HepG2 (cell line): ENCODE measurements around the gene SDK2. TPM values are rescaled to one million over a fixed set of nuclear protein-coding genes. Genes with fewer than 3 reads are reported as not detected.

Experiments
- MEIS2 ChIP-seq: sonication (generic); formaldehyde crosslinking; IDR thresholded peaks from 2 replicates; pipeline ENCODE4 v1.9.0; 2021; ENCODE audit warnings: mild to moderate bottlenecking, missing genetic modification reagents
- MLLT10 ChIP-seq: sonication (generic); formaldehyde crosslinking; IDR thresholded peaks from 2 replicates; pipeline ENCODE4 v1.4.0; 2020; ENCODE audit warnings: missing genetic modification reagents
- ONECUT2 ChIP-seq: sonication (generic); formaldehyde crosslinking; IDR thresholded peaks from 2 replicates; pipeline ENCODE4 v1.4.0; 2020; ENCODE audit warnings: missing genetic modification reagents
- PHF21A ChIP-seq: sonication (generic); formaldehyde crosslinking; IDR thresholded peaks from 2 replicates; pipeline ENCODE4 v1.5.0; 2020; ENCODE audit warnings: mild to moderate bottlenecking, missing genetic modification reagents
- ZNF609 ChIP-seq: sonication (generic); formaldehyde crosslinking; IDR thresholded peaks from 2 replicates; pipeline ENCODE4 v1.4.0; 2020; ENCODE audit warnings: mild to moderate bottlenecking, missing genetic modification reagents, borderline replicate concordance
- ZNF652 ChIP-seq: IDR thresholded peaks from 2 replicates; pipeline ENCODE4 v1.6.1; 2016; ENCODE audit warnings: low read depth, borderline replicate concordance
- ZNF770 ChIP-seq: sonication (generic); formaldehyde crosslinking; IDR thresholded peaks from 2 replicates; pipeline ENCODE4 v1.5.0; 2020; ENCODE audit warnings: mild to moderate bottlenecking, missing genetic modification reagents
- polyA plus RNA-seq, 8 experiments: library from polyadenylated mRNA; depleted of rRNA in 3 of 8; stranded (reverse) in 7 of 8; unstranded in 1 of 8; fragments of >200 nt; fragmentation: Illumina TruSeq in 4 of 8; extraction: Trizol in 4 of 8; gene quantifications; 2 replicates each; pipeline versions ENCODE4 v1.2.1 to v1.2.3, GENCODE V29; 2011 to 2016; ENCODE audit warnings: low read depth in 4 of 8, missing spikeins in 1 of 8, mixed read lengths in 1 of 8; ENCODE audit not compliant: insufficient read depth in 1 of 8
- total RNA-seq, 5 experiments: library from RNA; depleted of rRNA; stranded (reverse); fragments of >200 nt; fragmentation: Illumina TruSeq; extraction: Trizol; gene quantifications; 2 replicates each; pipeline ENCODE4 v1.2.3, GENCODE V29; 2016; ENCODE audit warnings: low read depth in 1 of 5

The SDK2 gene
- total and polyA plus RNA-seq, 2 of the 13 experiments (the other 11 are each of a cell fraction or from before 2014, with no cell fraction given): not detected

GRCh38 chr17:73300392-73300791, 343.9 kb downstream of the SDK2 start (continued):
- TF ChIP-seq ZNF609 (CRISPR knock-in tag): no peak
- TF ChIP-seq ZNF652 (CRISPR knock-in tag): peak; percentile 59; the same call in 1 of the 2 replicates
- no peak for TF ChIP-seq ONECUT2
- no peak for TF ChIP-seq PHF21A (CRISPR knock-in tag)
- TF ChIP-seq MLLT10 (CRISPR knock-in tag): no peak
- no peak for TF ChIP-seq MEIS2 (CRISPR knock-in tag)
- TF ChIP-seq ZNF770 (CRISPR knock-in tag): no peak
